ENCODE data around the gene RPS6KL1.
A peak's percentile ranks its signal among the peaks of the same experiment; 100 is the strongest.

Gene RPS6KL1

DNA sequence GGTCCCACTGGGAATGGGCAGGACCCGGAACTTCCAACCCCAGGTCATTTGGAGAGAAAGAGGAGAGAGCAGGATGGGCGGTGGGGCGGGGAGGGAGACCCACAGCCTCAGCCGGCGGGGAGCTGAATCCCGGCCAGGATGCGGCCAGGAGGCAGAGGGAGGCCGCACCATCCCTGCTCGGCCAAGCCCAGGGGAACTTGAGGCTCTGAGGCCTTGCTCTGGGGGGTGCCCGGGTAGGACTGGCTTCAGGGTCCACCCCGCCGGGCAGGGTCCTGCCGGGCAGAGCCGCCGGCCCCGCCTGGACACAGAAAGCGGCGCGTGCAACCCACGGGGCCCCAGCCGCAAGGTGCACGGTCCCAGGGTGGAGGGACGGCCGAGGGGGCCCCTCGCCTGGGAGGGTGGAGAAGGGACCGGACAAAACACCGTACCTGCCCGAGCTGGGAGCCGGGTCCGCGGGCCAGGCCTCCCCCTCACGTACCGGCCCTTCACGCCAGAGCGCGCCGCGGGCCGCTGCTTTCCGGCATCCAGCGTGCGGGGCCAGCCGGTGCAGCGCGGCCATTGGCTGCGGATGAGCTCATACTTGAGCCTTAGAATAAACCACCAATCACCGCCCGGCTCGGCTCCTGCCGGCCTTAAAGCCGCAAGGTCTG is at the start of gene RPS6KL1:
Gene RPS6KL1 (minus strand): TSS at position 509 of the 650 bp plus-strand sequence. CDS start 1,719 bp downstream, outside the sequence.
- DNase-seq: peak; percentile 86

DNA sequence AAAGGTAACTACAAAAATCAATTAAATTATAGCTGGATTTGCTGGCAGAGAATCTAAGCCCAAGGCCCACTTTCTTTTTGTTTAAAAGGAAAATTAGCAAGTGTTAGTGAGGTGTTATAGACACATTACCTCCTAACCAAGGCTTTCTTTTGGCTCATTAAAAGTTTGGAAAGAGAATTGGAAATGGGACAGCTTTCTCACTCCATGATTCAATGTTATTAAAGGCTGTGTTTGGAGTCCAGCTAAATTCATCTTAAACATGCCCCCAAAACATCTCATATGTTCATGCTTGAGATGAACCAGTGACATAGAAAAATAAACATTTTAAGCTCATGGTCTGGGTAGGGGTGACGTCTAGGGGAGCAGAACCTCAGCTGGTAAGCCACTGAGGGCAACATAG is 45.8 kb upstream of the RPS6KL1 start:
- DNase-seq: no peak

GRCh38 chr14:74965486-74966153 is 42.6 kb upstream of the RPS6KL1 start:
- no peak for DNase-seq

GRCh38 chr14:74964787-74965485 is 41.9 kb upstream of the RPS6KL1 start:
- no peak for DNase-seq

DNA sequence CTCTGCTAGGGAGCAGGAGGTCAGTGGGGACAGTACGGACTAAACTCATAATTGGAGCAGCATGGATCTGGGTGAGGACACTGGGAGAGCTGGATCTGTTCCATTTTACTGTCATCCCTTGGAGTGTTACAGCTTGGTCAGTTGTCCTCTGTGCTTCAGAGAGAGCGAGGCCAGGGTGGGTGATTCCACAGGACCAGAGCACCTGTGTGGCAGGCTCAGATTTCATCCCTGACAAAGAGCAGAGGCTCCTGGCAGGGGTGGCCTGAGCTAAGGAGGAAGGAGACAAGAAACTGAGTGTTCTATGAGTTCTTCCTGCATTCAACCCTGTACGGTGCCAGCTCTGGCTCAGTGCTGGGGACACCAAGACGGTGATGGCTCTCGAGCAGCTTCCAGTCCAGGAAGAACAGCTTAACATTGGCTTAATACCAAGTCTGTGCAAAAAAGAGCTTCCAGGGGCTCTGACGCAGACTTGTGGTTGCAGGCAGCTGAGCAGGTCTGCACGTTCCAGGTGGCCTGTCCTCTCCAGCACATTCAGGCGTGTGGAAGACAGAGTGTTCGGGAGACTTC is 40.7 kb upstream of the RPS6KL1 start:
- DNase-seq: no peak

DNA sequence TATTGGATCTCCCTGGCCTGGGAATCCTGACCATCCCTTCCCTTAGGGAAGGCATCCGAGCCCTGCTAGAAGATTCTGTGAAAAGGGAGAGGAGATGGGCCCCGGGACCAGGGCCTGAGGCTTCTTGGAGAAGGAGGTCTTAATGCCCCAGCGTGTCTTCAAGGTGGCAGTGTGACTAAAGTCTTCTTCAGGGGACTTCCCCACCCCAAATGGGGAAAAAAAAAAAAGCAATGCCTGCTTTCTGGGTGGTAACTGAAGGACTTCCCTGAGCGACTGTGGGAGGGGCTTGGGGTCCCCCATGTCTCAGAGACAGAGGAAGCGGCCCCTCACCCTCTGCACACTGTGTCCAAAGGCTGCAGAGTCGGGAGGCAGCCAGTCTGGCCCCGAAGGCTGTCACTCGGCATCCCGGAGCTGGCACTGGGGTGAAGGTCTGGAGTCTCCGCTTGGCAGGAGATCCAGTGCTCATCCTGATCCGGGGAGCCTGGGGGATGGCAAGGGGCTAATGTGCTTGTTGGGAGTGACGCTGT is 40.2 kb upstream of the RPS6KL1 start:
- no peak for DNase-seq

GRCh38 chr14:74962493-74962892 is 39.4 kb upstream of the RPS6KL1 start:
- DNase-seq: no peak

GRCh38 chr14:74962046-74962445 is 39.0 kb upstream of the RPS6KL1 start:
- DNase-seq: no peak

DNA sequence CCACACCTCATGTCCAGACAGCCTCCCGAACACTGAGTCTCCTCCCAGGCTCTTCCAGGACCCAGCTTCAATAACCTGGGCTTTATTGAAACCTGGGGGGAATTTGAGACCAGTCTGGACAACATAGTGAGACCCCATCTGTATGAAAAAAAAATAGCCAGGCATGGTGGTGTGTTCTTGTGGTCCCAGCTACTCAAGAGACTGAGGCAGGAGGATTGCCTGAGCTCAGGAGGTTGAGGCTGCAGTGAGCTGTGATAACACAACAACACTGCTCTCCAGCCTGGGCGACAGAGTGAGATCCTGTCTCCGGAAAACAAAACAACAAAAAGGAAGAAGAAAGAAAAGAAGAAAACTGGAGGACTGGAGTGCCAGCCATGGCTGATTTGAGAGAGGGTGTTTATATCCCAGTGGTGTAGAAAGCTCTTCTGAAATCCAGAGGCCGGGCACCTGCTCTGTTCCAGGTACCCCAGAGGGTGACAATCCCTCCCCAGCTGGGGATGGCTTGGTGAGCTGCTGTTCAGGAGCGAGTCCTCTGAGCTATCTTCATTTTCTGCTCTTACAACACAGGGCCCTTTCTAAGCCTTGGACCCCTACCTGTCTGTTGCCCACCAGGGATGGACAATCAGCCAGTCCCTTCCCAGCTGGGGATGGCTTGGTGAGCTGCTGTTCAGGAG is 38.3 kb upstream of the RPS6KL1 start:
- DNase-seq: no peak

DNA sequence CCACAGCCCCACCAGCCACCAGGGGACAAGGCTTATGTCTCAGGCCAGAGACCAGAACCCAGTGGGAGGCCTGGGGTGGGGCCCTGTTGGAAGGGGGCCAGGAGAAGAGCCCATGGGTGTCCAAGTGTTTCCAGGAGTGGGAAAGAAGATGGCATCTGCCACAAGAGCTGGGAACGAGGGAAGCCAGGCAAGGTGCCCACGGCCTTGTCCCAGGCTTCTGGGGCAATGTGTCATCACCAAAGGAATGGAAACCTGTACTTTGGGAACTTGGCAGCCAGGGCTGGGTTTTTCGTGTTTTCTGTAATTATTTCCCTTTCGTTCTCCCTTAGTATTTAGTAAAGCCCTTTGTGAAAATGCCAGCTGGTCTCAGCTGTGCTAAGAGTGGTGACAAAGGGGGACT is 37.7 kb upstream of the RPS6KL1 start:
- DNase-seq: no peak

DNA sequence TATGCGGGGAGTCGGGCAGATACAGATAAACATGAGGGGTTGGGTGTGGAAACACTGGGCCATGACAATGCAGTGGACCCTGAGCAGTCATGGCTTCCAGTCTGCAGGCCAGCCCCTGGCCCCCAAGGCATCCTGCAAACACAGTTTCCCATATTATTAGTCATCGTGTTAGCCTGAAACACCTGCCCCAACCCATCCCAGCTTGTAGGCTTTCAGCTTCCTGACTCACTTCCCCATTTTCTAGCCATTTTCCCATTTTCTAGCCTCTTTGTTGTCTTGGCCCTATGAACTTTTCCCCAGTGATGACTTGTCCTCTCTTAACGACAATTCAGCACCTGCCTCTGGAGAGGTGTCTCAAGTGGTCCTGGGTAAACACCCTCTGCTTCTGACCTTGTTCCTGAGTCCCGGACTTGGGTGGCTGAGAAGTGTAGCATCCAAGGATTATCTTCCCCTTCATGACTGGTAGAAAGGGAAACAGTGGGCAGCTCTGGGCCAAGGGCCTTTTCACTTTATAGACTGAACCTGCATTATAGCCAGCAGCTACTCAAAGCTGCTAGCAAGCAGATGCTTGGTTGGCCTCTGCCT is 36.6 kb upstream of the RPS6KL1 start:
- no peak for DNase-seq

GRCh38 chr14:74956280-74957072 is 33.4 kb upstream of the RPS6KL1 start:
- DNase-seq: no peak

DNA sequence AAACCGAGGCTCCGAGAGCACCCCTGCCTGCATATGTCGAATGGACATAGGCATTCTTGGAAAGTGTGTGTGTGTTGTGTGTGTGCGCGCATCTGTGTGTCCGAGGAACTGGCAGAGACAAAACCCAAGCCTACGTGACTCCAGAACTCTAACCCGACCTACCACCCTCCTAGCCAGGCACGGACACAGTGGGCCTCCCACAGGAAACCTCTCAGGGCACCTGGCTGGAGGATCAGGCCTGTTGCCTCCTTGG is 32.9 kb upstream of the RPS6KL1 start:
- DNase-seq: no peak

DNA sequence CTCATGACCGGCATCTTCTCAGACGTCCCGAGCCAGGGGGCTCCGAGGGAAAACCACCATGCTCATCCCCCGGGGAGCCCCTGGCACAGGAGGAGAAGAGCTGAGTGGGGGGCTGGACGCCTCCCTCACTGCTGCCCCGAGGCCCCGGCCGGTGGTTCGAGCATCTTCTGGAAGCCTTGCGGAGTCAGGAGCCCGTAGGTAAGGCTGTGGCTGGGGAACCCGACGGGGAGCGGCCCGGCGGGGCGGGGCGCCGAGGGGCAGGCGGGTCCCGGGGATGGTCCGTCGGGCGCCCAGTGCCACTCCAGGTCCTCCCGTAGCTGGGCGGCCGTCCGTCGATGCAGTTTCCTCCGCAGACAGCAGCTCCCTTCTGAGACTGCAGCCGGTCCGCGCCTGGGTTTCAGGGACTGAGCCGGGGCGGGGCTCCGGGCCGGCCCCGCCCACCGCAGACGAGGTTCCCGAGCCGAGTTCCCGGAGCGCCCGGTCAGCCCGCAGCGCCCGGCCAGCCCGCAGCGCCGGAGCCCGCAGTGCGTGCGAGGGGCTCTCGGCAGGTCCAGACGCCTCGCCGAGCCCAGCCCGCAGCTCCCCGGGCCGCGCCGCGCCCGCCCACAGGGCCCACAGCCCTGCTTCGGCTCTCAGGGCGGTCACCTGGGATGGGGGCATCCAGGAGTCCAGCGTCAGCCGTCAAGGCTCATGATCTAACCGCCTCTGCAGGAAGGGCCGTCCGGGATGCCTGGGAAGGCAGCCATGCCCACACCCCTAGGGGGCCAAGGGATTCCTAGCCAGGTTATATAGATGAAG is 32.4 kb upstream of the RPS6KL1 start, which contains the start of gene PGF:
Gene PGF (minus strand): TSS at position 369 of the 798 bp plus-strand sequence. CDS start 355 bp downstream, at position 14.
- peak; percentile 66 for DNase-seq

- no peak for DNase-seq
Observed at GRCh38 chr14:74954947-74955228, 31.8 kb upstream of the RPS6KL1 start.

DNA sequence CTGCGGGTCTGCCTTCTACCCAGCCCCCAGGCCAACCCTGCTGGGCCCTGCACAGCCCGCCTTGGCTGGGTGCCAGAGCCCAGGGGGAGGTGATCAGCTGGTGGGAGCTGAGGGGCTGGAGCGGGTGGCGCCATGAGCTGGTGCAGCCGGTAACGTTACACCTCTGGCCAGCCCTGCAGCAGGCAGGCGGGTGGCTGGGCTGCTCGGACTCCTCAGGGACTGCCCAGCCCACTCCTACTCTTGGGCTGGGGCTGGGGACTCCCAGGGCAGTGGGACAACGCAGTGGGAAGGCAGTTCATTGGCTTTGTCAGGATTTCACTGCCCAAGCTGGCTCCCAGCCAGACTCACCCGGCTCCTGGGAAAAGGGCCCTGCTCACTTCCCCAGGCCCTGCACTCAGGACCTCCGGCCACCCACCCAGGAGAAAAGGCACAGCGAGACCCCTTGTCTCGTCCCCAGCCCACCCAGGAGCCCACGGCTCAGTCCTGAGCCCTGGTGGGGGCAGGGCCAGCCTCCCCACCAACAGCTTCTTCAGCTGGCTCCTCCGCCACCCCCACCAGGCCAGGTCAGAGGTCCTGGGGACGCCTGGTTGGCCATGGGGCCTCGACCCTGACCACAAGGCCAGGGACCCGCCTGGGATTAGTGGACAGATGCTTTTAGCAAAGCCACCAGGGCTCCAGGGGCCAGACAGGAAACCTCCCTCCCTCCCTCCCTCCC is 31.3 kb upstream of the RPS6KL1 start:
- no peak for DNase-seq

- DNase-seq: no peak
Observed at GRCh38 chr14:74953686-74954085, 30.6 kb upstream of the RPS6KL1 start.

GRCh38 chr14:74952697-74953484 is 29.8 kb upstream of the RPS6KL1 start:
- no peak for DNase-seq

GRCh38 chr14:74952180-74952665 is 29.2 kb upstream of the RPS6KL1 start:
- DNase-seq: no peak
